ENCODE data around the gene CGNL1.

Gene CGNL1

GRCh38 chr15:57385923-57386390 is 9.7 kb downstream of the CGNL1 start:
- ChIA-PET CTCF (interaction anchor here (0.6 to 1.7 kb wide), 3 partner anchors 45 to 240 kb away, joined by 3 to 4 read pairs (median 3); no protein-coding TSS in a partner anchor), POLR2A (no interaction called here)
- no peak for TF ChIP-seq CTCF (IDR thresholded peaks at IDR 0.05; ENCODE audit: control extremely low read depth, extremely low read depth, low read depth, missing control alignments)
- no peak for DNase-seq (ENCODE audit: extremely low spot score)

GRCh38 chr15:57386976-57387375 is 10.7 kb downstream of the CGNL1 start:
- ChIA-PET CTCF (interaction anchor here (1.0 to 1.7 kb wide), 2 partner anchors 46 to 141 kb away, joined by 3 to 4 read pairs; no protein-coding TSS in a partner anchor), POLR2A (no interaction called here)
- TF ChIP-seq CTCF (IDR thresholded peaks at IDR 0.05; ENCODE audit: control extremely low read depth, extremely low read depth, low read depth, missing control alignments): no peak
- no peak for DNase-seq (ENCODE audit: extremely low spot score)

GRCh38 chr15:57387564-57388076 is 11.3 kb downstream of the CGNL1 start:
- POLR2A ChIA-PET: no interaction called here
- CTCF ChIA-PET: interaction anchor here (1.0 to 1.7 kb wide), 2 partner anchors 47 to 140 kb away, joined by 3 to 4 read pairs; no protein-coding TSS in a partner anchor
- no peak for TF ChIP-seq CTCF (IDR thresholded peaks at IDR 0.05; ENCODE audit: control extremely low read depth, extremely low read depth, low read depth, missing control alignments)
- DNase-seq (ENCODE audit: extremely low spot score): no peak

GRCh38 chr15:57388464-57388863 is 12.2 kb downstream of the CGNL1 start:
- CTCF ChIA-PET: no interaction called here
- TF ChIP-seq CTCF (IDR thresholded peaks at IDR 0.05; ENCODE audit: control extremely low read depth, extremely low read depth, low read depth, missing control alignments): no peak
- DNase-seq (ENCODE audit: extremely low spot score): no peak
- POLR2A ChIA-PET: no interaction called here

GRCh38 chr15:57389991-57390390 is 13.7 kb downstream of the CGNL1 start:
- DNase-seq (ENCODE audit: extremely low spot score): no peak
- POLR2A ChIA-PET: no interaction called here
- no peak for TF ChIP-seq CTCF (IDR thresholded peaks at IDR 0.05; ENCODE audit: control extremely low read depth, extremely low read depth, low read depth, missing control alignments)
- CTCF ChIA-PET: interaction anchor here (1.5 kb wide), 1 partner anchor 49 kb away, joined by 3 read pairs; no protein-coding TSS in a partner anchor

- ChIA-PET CTCF (interaction anchor here (1.5 kb wide), 1 partner anchor 50 kb away, joined by 3 read pairs; no protein-coding TSS in a partner anchor), POLR2A (no interaction called here)
- DNase-seq (ENCODE audit: extremely low spot score): no peak
- TF ChIP-seq CTCF (IDR thresholded peaks at IDR 0.05; ENCODE audit: control extremely low read depth, extremely low read depth, low read depth, missing control alignments): no peak
Observed at GRCh38 chr15:57390583-57390982, 14.3 kb downstream of the CGNL1 start.
